Mesodermal cell (in vitro differentiated cells): ENCODE results near the gene SLC13A5.

Source experiments
- H3K27ac ChIP-seq: 2 replicates; pipeline ENCODE4 v1.7.0; 2013; ENCODE audit warnings: mild to moderate bottlenecking, low read depth, low read length, moderate library complexity; ENCODE audit not compliant: severe bottlenecking
- H3K36me3 ChIP-seq: 2 replicates; pipeline ENCODE4 v1.7.1; 2013; ENCODE audit warnings: mild to moderate bottlenecking, low read length, moderate library complexity; ENCODE audit not compliant: control insufficient read depth, insufficient read depth
- H3K4me1 ChIP-seq: one replicate; pipeline ENCODE4 v1.7.1; 2013; ENCODE audit warnings: mild to moderate bottlenecking, low read length; ENCODE audit not compliant: insufficient read depth, control insufficient read depth, poor library complexity, severe bottlenecking
- H3K4me3 ChIP-seq: 2 replicates; pipeline ENCODE4 v1.7.0; 2013; ENCODE audit warnings: low read length, control low read depth, mild to moderate bottlenecking; ENCODE audit not compliant: insufficient read depth, poor library complexity, severe bottlenecking; ENCODE audit errors: extremely low read depth
- H3K9me3 ChIP-seq: 2 replicates; pipeline ENCODE4 v1.7.1; 2013; ENCODE audit warnings: mild to moderate bottlenecking, low read length, moderate library complexity; ENCODE audit not compliant: control insufficient read depth
- WGBS, 2 experiments: methylation state at CpG; one replicate each; pipeline ENCODE4 v1.1.5; 2013; ENCODE audit warnings: missing lambda C conversion rate in 2 of 2; ENCODE audit not compliant: insufficient coverage in 2 of 2; 5-methylcytosine and 5-hydroxymethylcytosine counted together

The SLC13A5 gene

DNA sequence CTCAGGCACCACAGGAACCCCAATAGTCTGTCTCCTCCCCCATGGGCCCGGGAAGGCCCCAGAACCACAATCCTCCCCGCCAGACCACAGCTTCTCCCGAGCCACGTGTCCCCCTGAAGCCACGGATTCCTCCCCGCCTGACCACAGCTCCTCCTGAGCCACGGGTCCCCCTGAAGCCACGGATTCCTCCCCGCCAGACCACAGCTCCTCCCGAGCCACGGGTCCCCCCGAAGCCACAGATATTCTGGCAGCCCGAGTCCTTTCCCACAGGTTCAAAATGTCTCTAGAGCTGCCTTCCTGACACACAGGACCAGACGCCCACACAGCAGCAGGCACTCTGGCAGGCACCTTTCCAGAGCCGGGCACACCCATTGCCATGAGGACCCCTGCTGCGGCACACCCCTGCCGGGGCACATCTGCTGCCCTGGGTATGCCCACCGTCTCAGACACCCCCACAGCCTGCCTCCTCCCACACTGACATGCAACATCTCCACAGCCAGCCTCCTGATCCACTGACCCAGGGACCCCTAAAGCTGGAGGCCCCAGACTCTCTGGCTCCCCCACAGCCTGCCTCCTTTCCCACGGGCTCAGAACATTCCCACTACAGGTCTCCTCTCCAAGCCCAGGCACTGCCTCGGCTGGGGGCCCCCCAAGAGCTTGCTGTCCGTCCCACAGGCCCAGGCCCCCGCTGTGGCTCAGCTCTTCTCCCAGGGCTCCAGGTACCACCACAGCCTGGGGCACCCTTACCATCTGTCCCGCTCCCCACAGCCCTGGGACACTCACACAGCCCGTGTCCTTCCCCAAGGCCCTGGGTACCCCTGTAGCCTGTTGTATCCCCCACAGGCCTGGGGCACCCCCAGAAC, 74.9 kb downstream of the SLC13A5 start:
- 86 to 89% methylated on average over 18 to 24 of the region's 24 CpGs for WGBS, 2 experiments
- Histone ChIP-seq H3K4me1 (peaks cover 14% of the 10 kb centered on the region), H3K9me3 (no peaks in the 10 kb centered on the region), H3K4me3 (no peak overlapping the region), H3K27ac (no peak overlapping the region), H3K36me3 (peaks cover 28% of the 10 kb centered on the region)

DNA sequence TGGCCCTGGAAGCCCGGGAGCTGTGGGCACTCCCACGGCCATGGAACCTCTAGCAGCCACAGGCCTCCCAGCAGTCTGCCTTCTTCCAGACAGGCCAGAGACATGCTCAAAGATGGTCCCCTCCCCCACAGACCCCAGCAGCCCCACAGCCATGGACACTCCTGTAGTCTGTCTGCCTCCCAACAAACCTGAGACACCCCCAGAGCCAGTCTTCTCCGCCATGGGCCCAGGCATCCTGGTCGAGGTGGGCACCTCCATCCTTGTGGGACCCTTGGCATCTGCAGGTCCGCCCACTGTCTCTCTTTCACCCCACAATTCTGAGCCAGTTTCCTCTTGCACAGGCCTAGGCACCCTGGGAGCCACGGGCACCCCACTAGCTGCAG, 75.7 kb downstream of the SLC13A5 start:
- Histone ChIP-seq H3K27ac (no peak overlapping the region), H3K9me3 (no peaks in the 10 kb centered on the region), H3K4me3 (no peak overlapping the region), H3K4me1 (peaks cover 13% of the 10 kb centered on the region), H3K36me3 (peaks cover 31% of the 10 kb centered on the region)
- 89 to 95% methylated on average over 5 to 6 of the region's 6 CpGs for WGBS, 2 experiments

DNA sequence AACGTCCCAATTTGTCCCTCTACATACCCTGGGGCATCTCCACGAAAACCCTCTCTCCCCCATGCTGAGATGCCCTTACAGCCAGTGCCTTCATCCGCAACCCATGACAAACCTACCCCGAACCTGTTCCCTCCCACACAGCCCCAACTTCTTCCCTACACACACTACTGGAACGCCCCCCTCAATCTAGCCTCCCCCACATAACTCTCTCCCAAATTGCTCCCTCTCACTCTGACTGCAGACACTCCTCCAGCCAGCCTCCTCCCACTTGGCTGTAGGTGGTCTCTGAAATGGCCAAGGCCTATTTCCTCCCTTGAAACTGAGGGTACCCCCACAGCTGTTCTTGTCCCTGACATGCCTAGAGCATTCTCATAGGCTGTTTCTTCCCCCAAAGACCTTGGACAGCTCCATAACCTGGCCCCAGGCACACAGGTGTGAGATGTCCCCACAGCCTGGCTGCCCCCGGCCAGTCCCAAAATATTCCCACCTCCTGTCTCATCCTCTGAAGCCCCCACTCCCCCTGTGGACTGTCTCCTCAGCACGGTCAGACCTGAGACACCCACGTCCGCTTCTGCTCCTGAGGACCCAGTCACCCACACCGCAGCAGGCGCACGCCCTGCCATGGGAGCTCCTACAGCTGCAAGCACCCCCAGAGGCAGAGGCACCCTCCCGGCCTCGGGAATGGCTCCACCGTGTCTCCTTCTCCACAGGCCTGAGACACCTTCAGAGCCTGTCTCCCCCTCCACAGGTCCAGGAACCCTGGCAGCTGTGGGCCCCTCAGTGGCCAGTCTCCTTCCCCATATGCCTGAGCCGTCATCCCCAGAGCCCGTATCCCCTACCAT, 76.3 kb downstream of the SLC13A5 start:
- Histone ChIP-seq H3K9me3 (no peaks in the 10 kb centered on the region), H3K36me3 (peaks cover 37% of the 10 kb centered on the region), H3K4me3 (no peak overlapping the region), H3K4me1 (peaks cover 7% of the 10 kb centered on the region), H3K27ac (no peak overlapping the region)
- 88 to 95% methylated on average over 12 to 16 of the region's 17 CpGs for WGBS, 2 experiments

DNA sequence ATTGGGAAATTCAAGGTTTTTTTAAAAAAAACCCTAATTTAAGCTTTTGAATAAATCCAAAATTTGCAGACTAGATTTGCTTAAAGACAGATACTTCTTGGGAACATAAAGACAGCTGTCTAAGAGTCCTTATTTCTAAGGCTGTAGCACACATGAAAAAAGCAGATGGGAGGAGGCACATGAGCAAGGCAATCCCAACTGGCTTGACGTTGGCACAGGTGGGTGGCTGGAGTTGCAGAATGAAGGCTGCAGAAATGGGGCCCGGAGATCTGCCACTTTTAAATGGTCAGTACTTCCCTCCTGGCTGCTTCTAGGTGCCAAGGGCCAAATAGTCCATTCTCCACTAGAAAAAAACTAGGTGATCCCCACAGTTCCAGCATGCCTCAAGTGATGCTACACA, 77.1 kb downstream of the SLC13A5 start:
- H3K36me3 ChIP-seq = peaks cover 44% of the 10 kb centered on the region
- peaks cover 7% of the 10 kb centered on the region for H3K4me1 ChIP-seq
- H3K9me3 ChIP-seq = no peaks in the 10 kb centered on the region
- WGBS, 2 experiments = 96 to 100% methylated on average over 2 of the region's 2 CpGs
- no peak overlapping the region for H3K27ac ChIP-seq
- no peak overlapping the region for H3K4me3 ChIP-seq
